B cell (primary cell): ENCODE measurements around the gene LELP1. TPM values are rescaled to one million over a fixed set of nuclear protein-coding genes. Genes with fewer than 3 reads are reported as not detected.

Source experiments
- ATAC-seq: fragments of 200-7000 bp; cut with Tn5 transposase; one replicate; pipeline ENCODE4 v1.10.0; 2021; ENCODE audit warnings: low read depth, mild to moderate bottlenecking, moderate number of reproducible peaks, moderate library complexity
- CTCF ChIA-PET: fragments of 350-600 bp; sonication (Branson Sonifier 250); formaldehyde crosslinking; loops from one replicate; lab custom pipeline; 2021; ENCODE audit warnings: antibody characterized with exemption, inconsistent platforms; lab: Charles Lee
- POLR2A ChIA-PET: fragments of 350-600 bp; sonication (Branson Sonifier 250); formaldehyde crosslinking; loops from one replicate; lab custom pipeline; 2021; ENCODE audit warnings: antibody characterized with exemption; lab: Charles Lee
- DNase-seq: peaks from one replicate; pipeline ENCODE4 v3.0.0; 2013
- H2AFZ ChIP-seq: 2 replicates; pipeline ENCODE4 v1.6.1; 2012; ENCODE audit warnings: mild to moderate bottlenecking, low read depth, low read length; ENCODE audit not compliant: insufficient read depth, poor library complexity, severe bottlenecking
- H3K27ac ChIP-seq, 2 donors: 1 replicate in 1 of 2; 2 replicates in 1 of 2; pipeline ENCODE4 v1.5.1; 2012 to 2013; ENCODE audit warnings: low read length in 2 of 2, mild to moderate bottlenecking in 2 of 2, moderate library complexity in 1 of 2
- H3K27me3 ChIP-seq, 4 experiments: fragments of 200-600 bp in 1 of 4; sonication (generic) in 1 of 4; replicated peaks in 1 of 4; 1 replicate in 2 of 4; 2 replicates in 2 of 4; pipeline versions ENCODE4 v1.6.1 to v1.7.0; 2013 to 2016; ENCODE audit warnings: low read length in 3 of 4, mild to moderate bottlenecking in 2 of 4, mixed read lengths in 1 of 4, moderate library complexity in 1 of 4; ENCODE audit not compliant: insufficient read depth in 4 of 4, control insufficient read depth in 3 of 4; ENCODE audit errors: control extremely low read depth in 1 of 4
- H3K36me3 ChIP-seq, 2 experiments: replicated peaks in 1 of 2; 1 replicate in 1 of 2; 2 replicates in 1 of 2; pipeline versions ENCODE4 v1.6.1 to v1.7.1; 2013; ENCODE audit warnings: low read length in 1 of 2; ENCODE audit not compliant: insufficient read depth in 2 of 2, control insufficient read depth in 1 of 2; ENCODE audit errors: control extremely low read depth in 1 of 2, extremely low read depth in 1 of 2
- H3K4me1 ChIP-seq, 2 donors: fragments of 200-600 bp in 1 of 2; sonication (generic) in 1 of 2; 1 replicate in 1 of 2; 2 replicates in 1 of 2; pipeline versions ENCODE4 v1.5.1 to v1.6.1; 2013 to 2017; ENCODE audit warnings: low read length in 2 of 2; ENCODE audit not compliant: control insufficient read depth in 2 of 2, insufficient read depth in 2 of 2
- H3K4me2 ChIP-seq: replicated peaks from 2 replicates; pipeline ENCODE3; 2012; ENCODE audit warnings: mild to moderate bottlenecking, low read depth, low read length; ENCODE audit not compliant: poor library complexity, severe bottlenecking
- H3K4me3 ChIP-seq, 5 experiments: fragments of 200-600 bp in 1 of 5; sonication (generic) in 1 of 5; 1 replicate in 3 of 5; 2 replicates in 2 of 5; pipeline versions ENCODE4 v1.5.1 to v1.7.0; 2011 to 2016; ENCODE audit warnings: low read length in 4 of 5, mild to moderate bottlenecking in 4 of 5, low read depth in 2 of 5, control low read depth in 1 of 5, moderate library complexity in 1 of 5; ENCODE audit not compliant: insufficient read depth in 1 of 5; ENCODE audit errors: control extremely low read depth in 1 of 5, extremely low read depth in 1 of 5
- H3K79me2 ChIP-seq: fragments of 200-600 bp; sonication (generic); one replicate; pipeline ENCODE4 v1.6.0; 2016; ENCODE audit warnings: low read length; ENCODE audit not compliant: control insufficient read depth, insufficient read depth
- H3K9ac ChIP-seq: fragments of 200-600 bp; sonication (generic); 2 replicates; pipeline ENCODE4 v1.6.1; 2017; ENCODE audit warnings: mild to moderate bottlenecking, low read length, moderate library complexity
- H3K9me3 ChIP-seq, 3 donors: one replicate each; pipeline versions ENCODE4 v1.6.1 to v1.7.1; 2013; ENCODE audit warnings: low read length in 2 of 3; ENCODE audit not compliant: control insufficient read depth in 2 of 3, insufficient read depth in 1 of 3; ENCODE audit errors: control extremely low read depth in 1 of 3
- H4K20me1 ChIP-seq: 2 replicates; pipeline ENCODE4 v1.6.0; 2012; ENCODE audit warnings: mild to moderate bottlenecking, low read length; ENCODE audit not compliant: insufficient read depth, control insufficient read depth, poor library complexity, severe bottlenecking
- H3K27ac Mint-ChIP-seq: one replicate; pipeline ENCODE4 v1.8.0; 2021; ENCODE audit warnings: mixed read lengths
- H3K27me3 Mint-ChIP-seq: one replicate; pipeline ENCODE4 v1.8.0; 2021; ENCODE audit warnings: mixed read lengths
- H3K4me1 Mint-ChIP-seq: one replicate; pipeline ENCODE4 v1.8.0; 2021; ENCODE audit warnings: mixed read lengths
- H3K4me3 Mint-ChIP-seq: one replicate; pipeline ENCODE4 v1.8.0; 2021; ENCODE audit warnings: mixed read lengths
- H3K9me3 Mint-ChIP-seq: one replicate; pipeline ENCODE4 v1.8.0; 2022; ENCODE audit warnings: mixed read lengths; ENCODE audit not compliant: insufficient read depth
- CTCF ChIP-seq: fragments of 200-600 bp; IDR thresholded peaks from one replicate; pipeline ENCODE4 v1.8.0; 2022; ENCODE audit warnings: antibody characterized with exemption, mild to moderate bottlenecking
- EZH2 ChIP-seq: IDR thresholded peaks from 2 replicates; pipeline ENCODE4 v1.6.1; 2012; ENCODE audit warnings: borderline replicate concordance, low read depth, mild to moderate bottlenecking, moderate library complexity, low read length; ENCODE audit not compliant: insufficient read depth, poor library complexity, severe bottlenecking
- WGBS: methylation state at CpG from one replicate; pipeline ENCODE4 v1.1.5; 2013; ENCODE audit warnings: missing lambda C conversion rate; ENCODE audit not compliant: insufficient coverage; 5-methylcytosine and 5-hydroxymethylcytosine counted together
- intact Hi-C: fragments of 100-400 bp; cut with micrococcal nuclease; formaldehyde crosslinking; loops from one replicate; pipeline ENCODE4 v1.10.0; 2022
- polyA plus RNA-seq: library from polyadenylated mRNA; depleted of rRNA; stranded (reverse); fragments of >200 nt; gene quantifications from 2 replicates; pipeline ENCODE4 v1.2.3, GENCODE V29; 2012
- total RNA-seq, 2 donors: library from RNA; stranded (reverse); fragments of 120-200 nt in 1 of 2; gene quantifications; 1 replicate in 1 of 2; 2 replicates in 1 of 2; pipeline versions ENCODE4 v1.2.3 to v1.2.4, GENCODE V29; 2013 to 2022

The LELP1 gene
- total and polyA plus RNA-seq, 2 donors (not counting 1 experiment from before 2014, with no cell fraction given), result not detected

DNA sequence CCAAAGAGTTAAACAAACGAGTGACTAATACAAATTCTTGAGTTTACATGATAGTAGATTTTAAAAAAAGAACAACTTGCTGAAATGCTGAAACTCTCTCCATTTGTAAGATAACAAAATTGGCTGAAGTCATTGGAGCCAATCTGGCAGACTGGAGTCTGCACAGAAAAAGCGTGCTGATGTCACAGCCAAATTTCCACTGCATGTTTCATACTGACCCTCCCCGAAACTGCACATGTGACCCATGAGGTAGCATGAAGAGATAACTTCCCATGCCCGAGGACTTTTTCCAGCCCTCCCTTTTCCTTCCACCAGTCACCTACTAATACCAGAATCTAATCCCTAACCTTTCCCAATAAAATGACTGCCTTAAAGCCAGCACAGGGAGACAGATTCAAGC, 1.2 kb upstream of the LELP1 start:
- Histone ChIP-seq H3K9ac (no peak overlapping the region), H3K4me2 (no peak overlapping the region), H2AFZ (no peak overlapping the region), H3K36me3 (no peaks in the 10 kb centered on the region), H3K27ac (no peak overlapping the region), H3K4me3 (no peak overlapping the region), H3K9me3 (no peaks in the 10 kb centered on the region), H4K20me1 (no peaks in the 10 kb centered on the region), H3K4me1 (no peaks in the 10 kb centered on the region), H3K79me2 (no peaks in the 10 kb centered on the region), H3K27me3 (peaks cover 0 to 10% (median 1%) of the 10 kb centered on the region in 4 experiments)
- Mint-ChIP-seq H3K9me3 (no peaks in the 10 kb centered on the region), H3K27ac (no peak overlapping the region), H3K4me3 (no peak overlapping the region), H3K4me1 (no peaks in the 10 kb centered on the region), H3K27me3 (peaks cover 46% of the 10 kb centered on the region)
- TF ChIP-seq EZH2 (no peak), CTCF (no peak)
- ATAC-seq, result no peak
- intact Hi-C loops, result no loop called here
- 93% methylated on average over 3 of the region's 4 CpGs for WGBS
- CTCF ChIA-PET, result no interaction called here
- no peak for DNase-seq
- POLR2A ChIA-PET, result no interaction called here

DNA sequence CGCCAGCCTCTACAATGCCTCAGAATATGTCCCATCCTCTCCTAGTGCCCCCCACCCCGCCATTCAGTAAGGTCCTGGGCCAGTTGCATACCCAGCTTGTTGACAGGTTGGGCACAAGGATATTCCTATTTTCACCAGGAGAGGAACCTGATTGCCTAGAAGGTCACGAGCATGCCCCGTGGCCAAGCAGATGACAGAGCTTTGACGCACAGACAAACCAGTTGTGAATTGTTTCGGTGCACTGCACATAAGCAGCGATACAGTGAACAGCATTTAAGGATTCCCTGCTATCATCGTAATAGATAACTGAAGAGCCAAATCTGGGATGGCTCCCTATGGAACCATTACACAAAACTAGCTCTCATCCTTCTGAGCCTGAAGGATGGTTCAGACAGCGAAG, 3.4 kb downstream of the LELP1 start:
- 77% methylated on average over 7 of the region's 9 CpGs for WGBS
- ChIA-PET CTCF (interaction anchor here (0.9 kb wide), 1 partner anchor 15 kb away, joined by 3 read pairs; no protein-coding TSS in a partner anchor), POLR2A (no interaction called here)
- Histone ChIP-seq H3K4me2 (no peak overlapping the region), H3K4me3 (no peak overlapping the region), H2AFZ (no peak overlapping the region), H3K27me3 (peaks cover 0 to 9% (median 0%) of the 10 kb centered on the region in 4 experiments), H3K27ac (no peak overlapping the region), H3K36me3 (no peaks in the 10 kb centered on the region), H3K79me2 (no peaks in the 10 kb centered on the region), H3K4me1 (no peaks in the 10 kb centered on the region), H3K9me3 (no peaks in the 10 kb centered on the region), H3K9ac (no peak overlapping the region), H4K20me1 (no peaks in the 10 kb centered on the region)
- Mint-ChIP-seq H3K27me3 (peaks cover 44% of the 10 kb centered on the region), H3K4me1 (no peaks in the 10 kb centered on the region), H3K4me3 (no peak overlapping the region), H3K9me3 (no peaks in the 10 kb centered on the region), H3K27ac (no peak overlapping the region)
- DNase-seq (no peak), ATAC-seq (no peak)
- intact Hi-C loops, result no loop called here
- TF ChIP-seq EZH2, result no peak
